Fibroblast of lung (primary cell): ENCODE measurements around the gene NKAIN4.

Source experiments
- EZH2 ChIP-seq: IDR thresholded peaks from 2 replicates; pipeline ENCODE4 v1.5.1; 2012; ENCODE audit warnings: low read length, control low read depth, mild to moderate bottlenecking; ENCODE audit errors: missing control alignments
- TF ChIP-seq, protein P1 (sequence below), 2 donors: IDR thresholded peaks in 1 of 2; conservative IDR thresholded peaks in 1 of 2; 1 replicate in 1 of 2; 2 replicates in 1 of 2; pipeline ENCODE4 v1.5.1; 2011 to 2012; ENCODE audit warnings: low read length in 2 of 2, control low read depth in 1 of 2, inconsistent platforms in 1 of 2, low read depth in 1 of 2, mild to moderate bottlenecking in 1 of 2

DNA sequence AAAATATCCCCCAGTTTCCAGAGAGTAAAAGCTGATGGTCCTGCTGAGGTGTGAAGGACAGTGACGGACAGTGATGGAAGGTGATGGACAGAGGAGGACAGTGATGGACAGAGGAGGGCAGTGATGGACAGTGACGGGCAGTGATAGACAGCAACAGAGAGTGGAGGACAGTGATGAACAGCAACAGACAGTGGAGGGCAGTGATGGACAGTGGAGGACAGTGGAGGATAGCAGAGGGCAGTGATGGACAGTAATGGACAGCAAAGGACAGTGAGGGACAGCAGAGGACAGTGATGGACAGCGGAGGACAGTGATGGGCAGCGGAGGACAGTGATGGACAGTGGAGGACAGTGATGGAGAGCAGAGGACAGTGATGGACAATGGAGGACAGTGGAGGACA is 2.7 kb upstream of the NKAIN4 start:
- TF ChIP-seq, protein P1, sequence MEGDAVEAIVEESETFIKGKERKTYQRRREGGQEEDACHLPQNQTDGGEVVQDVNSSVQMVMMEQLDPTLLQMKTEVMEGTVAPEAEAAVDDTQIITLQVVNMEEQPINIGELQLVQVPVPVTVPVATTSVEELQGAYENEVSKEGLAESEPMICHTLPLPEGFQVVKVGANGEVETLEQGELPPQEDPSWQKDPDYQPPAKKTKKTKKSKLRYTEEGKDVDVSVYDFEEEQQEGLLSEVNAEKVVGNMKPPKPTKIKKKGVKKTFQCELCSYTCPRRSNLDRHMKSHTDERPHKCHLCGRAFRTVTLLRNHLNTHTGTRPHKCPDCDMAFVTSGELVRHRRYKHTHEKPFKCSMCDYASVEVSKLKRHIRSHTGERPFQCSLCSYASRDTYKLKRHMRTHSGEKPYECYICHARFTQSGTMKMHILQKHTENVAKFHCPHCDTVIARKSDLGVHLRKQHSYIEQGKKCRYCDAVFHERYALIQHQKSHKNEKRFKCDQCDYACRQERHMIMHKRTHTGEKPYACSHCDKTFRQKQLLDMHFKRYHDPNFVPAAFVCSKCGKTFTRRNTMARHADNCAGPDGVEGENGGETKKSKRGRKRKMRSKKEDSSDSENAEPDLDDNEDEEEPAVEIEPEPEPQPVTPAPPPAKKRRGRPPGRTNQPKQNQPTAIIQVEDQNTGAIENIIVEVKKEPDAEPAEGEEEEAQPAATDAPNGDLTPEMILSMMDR (conservative IDR thresholded peaks at IDR 0.05 in 1 of 2, IDR thresholded peaks at IDR 0.05 in 1 of 2; ENCODE audit: low read depth in 1 of 2, low read length in 2 of 2) = no peak
- no peak for TF ChIP-seq EZH2
